VCaP (cell line): ENCODE results near the gene TWIST2.

Experiments
- H3K27ac ChIP-seq: fragments of 450-650 bp; 2 replicates; pipeline ENCODE4 v1.5.1; 2017
- TF ChIP-seq, protein P1 (sequence below): fragments of 450-650 bp; conservative IDR thresholded peaks from 2 replicates; pipeline ENCODE4 v1.5.1; 2017; ENCODE audit warnings: mild to moderate bottlenecking, moderate library complexity

Gene TWIST2

DNA sequence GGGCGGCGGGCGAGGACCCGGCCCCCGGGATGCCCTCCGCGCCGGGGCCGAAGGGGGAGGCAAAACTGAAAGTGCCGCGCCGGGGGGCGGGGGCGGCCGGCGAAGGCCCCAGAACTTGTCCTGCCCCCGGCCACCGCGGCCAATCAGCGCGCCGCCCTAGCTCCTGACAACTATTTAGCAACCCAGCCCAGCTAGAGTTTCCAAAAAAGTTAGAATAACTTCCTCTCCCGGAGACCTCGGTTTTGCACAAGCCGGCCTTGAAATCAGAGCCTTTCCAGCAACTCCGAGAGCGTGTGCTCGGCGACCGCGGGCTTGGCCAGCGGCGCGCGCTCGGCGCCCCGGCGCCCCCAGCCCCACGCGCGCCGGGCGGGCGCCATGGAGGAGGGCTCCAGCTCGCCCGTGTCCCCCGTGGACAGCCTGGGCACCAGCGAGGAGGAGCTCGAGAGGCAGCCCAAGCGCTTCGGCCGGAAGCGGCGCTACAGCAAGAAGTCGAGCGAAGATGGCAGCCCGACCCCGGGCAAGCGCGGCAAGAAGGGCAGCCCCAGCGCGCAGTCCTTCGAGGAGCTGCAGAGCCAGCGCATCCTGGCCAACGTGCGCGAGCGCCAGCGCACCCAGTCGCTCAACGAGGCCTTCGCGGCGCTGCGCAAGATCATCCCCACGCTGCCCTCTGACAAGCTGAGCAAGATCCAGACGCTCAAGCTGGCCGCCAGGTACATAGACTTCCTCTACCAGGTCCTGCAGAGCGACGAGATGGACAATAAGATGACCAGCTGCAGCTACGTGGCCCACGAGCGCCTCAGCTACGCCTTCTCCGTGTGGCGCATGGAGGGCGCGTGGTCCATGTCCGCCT, at the start of gene TWIST2:
TWIST2 (plus strand) TSS at position 245 of the 850 bp plus-strand sequence; CDS start at position 376, 131 bp downstream.
- TF ChIP-seq, protein P1, sequence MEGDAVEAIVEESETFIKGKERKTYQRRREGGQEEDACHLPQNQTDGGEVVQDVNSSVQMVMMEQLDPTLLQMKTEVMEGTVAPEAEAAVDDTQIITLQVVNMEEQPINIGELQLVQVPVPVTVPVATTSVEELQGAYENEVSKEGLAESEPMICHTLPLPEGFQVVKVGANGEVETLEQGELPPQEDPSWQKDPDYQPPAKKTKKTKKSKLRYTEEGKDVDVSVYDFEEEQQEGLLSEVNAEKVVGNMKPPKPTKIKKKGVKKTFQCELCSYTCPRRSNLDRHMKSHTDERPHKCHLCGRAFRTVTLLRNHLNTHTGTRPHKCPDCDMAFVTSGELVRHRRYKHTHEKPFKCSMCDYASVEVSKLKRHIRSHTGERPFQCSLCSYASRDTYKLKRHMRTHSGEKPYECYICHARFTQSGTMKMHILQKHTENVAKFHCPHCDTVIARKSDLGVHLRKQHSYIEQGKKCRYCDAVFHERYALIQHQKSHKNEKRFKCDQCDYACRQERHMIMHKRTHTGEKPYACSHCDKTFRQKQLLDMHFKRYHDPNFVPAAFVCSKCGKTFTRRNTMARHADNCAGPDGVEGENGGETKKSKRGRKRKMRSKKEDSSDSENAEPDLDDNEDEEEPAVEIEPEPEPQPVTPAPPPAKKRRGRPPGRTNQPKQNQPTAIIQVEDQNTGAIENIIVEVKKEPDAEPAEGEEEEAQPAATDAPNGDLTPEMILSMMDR: no peak
- H3K27ac ChIP-seq: no peak within 1 kb of the TSS

DNA sequence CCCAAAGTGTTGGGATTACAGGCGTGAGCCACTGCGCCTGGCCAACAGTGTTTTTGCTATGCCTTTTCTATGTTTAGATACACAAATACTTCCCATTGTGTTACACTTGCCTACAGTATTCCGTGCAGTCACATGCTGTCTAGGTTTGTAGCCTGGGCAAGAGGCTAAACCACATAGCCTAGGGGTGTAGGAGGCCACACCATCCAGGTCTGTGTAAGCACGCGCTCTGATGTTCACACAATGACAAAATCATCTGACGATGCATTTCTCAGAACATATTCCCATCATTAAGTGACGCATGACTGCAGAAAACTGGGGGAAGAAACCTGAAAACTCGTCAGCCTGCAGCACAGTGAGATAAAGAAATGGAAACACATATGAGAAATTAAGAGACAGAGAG, 46.1 kb upstream of the TWIST2 start:
- TF ChIP-seq, protein P1: no peak
- no peak overlapping the region for H3K27ac ChIP-seq

DNA sequence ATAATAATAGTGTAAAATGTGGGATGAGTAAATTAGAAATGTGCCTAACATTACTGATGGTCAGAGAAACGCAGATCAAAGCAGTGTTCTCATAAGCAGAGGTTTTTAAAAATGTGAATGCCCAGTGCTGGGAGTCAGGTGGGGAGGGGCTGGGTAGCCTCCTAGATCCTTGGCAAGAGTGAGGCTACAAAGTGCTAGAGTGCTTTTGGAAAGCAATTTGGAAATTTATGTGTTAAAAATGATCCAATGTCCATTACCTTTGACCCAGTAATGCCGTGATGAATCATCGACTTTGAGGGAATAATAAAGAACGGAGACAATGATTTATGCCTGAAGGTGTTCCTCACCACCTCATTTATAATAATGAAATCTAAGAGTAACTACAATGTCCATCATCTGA, 44.9 kb upstream of the TWIST2 start:
- H3K27ac ChIP-seq: no peak overlapping the region
- TF ChIP-seq, protein P1: no peak

DNA sequence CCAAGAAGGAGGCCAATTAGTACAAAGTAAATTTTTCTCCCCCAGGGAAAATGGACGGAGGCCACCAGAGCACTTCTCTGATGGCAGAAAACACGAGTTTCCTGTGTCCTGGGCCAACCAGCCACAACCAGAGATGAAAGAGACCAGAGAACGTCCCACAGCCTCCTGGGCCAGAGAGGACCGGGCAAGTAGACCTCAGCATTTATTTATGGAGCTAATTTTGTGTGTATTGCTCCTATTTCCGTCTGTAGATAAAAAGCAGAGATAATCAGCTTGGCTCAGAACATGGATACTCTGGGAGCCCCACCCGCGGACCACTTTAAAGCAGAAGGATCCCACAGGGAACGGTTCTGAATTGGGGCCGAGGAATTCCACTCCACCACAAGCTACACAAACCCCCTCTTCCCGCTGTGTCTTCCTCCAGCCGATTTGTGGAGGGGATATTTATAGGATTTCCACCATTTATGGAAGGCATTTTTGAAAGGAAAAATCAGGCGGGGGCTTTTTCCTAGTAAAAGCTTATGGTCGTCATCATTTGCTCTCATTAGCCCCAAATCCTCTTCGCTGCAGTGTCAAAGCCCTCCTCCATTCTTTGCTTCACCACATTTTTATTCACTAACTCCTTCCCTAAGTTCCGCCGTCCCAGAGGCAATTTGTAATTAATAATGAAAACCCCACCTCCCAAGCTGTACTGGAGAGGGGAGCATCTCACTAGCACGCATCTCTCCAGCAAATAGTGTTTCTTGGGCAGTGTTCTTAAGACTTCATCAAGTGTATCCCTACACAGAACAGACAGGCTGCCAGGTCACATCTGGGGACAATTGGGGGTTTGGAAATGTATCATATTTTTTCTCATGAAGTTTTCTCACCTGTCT, 43.7 kb upstream of the TWIST2 start:
- H3K27ac ChIP-seq: no peak overlapping the region
- TF ChIP-seq, protein P1: no peak

DNA sequence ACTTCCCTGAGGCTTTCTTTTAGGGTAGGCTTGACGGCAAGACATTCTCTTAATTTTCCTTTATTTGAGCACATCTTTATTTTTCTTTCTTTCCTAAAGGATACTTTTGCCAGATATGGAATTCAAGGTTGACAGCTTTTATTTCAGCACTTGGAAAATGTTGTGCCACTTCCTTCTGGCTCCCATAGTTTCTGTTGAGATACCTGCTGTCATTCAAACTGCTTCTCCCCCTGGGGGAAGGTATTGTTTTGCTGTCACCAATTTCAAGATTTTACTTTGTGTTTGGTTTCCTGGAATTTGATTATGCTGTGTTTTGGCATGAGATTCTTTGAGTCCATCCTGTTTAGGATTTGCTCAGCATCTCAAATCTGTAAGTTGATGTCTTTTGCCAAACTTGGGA, 39.1 kb upstream of the TWIST2 start:
- no peak overlapping the region for H3K27ac ChIP-seq
- TF ChIP-seq, protein P1: no peak

DNA sequence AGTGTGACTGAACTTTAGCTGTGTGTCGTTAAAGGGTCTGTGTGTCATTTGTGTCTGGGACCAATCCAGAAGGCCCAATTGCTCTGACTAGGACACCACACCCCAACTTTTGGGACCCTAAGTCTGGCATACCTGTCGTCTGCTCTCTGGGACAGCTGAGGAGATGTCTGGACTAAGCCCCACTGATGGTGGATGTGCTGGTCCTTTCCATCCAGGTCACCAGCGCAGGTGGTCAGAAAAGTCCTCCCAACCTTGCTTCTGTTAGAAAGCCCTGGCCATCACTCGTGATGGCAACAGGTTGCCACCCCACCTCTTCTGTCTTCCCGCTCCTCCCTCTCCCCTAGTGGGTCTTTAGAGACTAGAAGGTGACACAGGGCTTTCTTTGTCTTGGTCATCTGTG, 37.6 kb upstream of the TWIST2 start:
- TF ChIP-seq, protein P1: no peak
- no peak overlapping the region for H3K27ac ChIP-seq

DNA sequence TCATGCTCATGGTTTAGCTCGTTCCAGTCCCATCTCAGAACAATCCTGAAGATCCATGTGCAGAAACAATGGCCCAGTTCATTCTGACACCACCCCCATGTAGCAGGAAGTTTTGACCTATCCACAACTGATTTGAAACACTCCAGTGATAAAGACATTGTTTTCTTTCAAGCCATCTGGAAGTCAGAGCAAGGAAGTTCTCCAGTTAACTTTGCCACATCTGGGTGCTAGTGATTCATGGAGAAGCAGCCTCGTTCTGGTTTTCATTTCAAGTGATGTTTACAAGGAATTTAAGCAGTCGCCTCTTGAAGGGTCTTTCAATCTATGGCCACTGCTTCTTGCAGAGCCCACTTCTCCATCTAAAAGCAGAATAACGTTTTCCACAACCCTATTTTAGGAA, 36.6 kb upstream of the TWIST2 start:
- H3K27ac ChIP-seq: no peak overlapping the region
- TF ChIP-seq, protein P1: no peak
